GM18526 (cell line): ENCODE data around the gene RUVBL2.

Source experiments
- POLR2A ChIP-seq: IDR thresholded peaks from 3 replicates; pipeline ENCODE4 v1.6.1; 2011; ENCODE audit not compliant: insufficient read length; ENCODE audit errors: extremely low read depth

Gene RUVBL2

GRCh38 chr19:48961051-48961649 is 32.5 kb upstream of the RUVBL2 start:
- no peak for TF ChIP-seq POLR2A

GRCh38 chr19:48961673-48962028 is 32.0 kb upstream of the RUVBL2 start:
- no peak for TF ChIP-seq POLR2A

- TF ChIP-seq POLR2A = peak; percentile 82
Observed at GRCh38 chr19:48962029-48962848, 31.4 kb upstream of the RUVBL2 start.

DNA sequence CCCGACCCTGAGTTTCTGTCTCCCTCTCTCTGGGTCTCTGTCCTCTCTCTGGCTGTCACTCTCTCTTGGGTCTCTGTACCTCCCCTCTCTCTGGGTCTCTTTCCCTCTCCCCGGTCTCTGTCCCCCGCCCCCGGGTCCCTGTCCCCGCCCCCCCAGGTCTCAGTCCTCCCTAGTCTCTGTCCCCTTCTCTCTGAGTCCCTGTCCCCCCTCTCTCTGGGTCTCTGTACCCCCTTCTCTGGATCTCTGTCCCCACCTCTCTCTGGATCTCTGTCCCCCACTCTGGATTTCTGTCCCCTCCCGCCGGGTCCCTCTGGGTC is 30.9 kb upstream of the RUVBL2 start:
- no peak for TF ChIP-seq POLR2A

GRCh38 chr19:48963371-48964204 is 30.1 kb upstream of the RUVBL2 start:
- peak; percentile 81 for TF ChIP-seq POLR2A

GRCh38 chr19:48964205-48965039 is 29.3 kb upstream of the RUVBL2 start:
- no peak for TF ChIP-seq POLR2A

- TF ChIP-seq POLR2A = peak; percentile 100
Observed at GRCh38 chr19:48965040-48965805, 28.5 kb upstream of the RUVBL2 start, which contains the start of gene FTL. FTL (plus strand) TSS chr19:48965309; CDS start chr19:48965508, 199 bp downstream.

DNA sequence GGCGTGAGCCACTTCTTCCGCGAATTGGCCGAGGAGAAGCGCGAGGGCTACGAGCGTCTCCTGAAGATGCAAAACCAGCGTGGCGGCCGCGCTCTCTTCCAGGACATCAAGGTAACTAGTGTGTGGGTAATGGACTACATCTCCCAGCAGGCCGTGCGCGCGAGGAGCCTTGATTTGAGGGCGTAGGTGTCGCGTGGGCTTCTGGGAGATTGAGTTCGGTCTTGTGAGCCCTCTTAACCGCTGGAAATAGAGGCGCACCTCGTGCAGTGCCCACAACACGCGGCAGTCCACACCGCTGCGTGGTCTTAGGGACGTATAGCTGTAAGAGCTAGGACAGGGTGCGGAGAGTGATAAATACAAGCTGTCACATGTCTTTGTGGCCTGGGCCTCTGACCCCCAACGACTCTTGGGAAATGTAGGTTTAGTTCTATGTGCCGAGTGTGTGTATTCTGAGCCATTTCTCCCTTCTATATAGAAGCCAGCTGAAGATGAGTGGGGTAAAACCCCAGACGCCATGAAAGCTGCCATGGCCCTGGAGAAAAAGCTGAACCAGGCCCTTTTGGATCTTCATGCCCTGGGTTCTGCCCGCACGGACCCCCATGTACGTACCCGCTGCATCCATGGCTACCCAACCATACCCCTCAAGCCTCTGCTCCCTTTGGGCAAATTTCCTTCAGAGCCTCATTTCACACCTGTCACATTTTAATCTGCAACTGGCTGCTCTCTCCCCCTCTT is 27.7 kb upstream of the RUVBL2 start:
- peak; percentile 42 for TF ChIP-seq POLR2A

- TF ChIP-seq POLR2A = no peak
Observed at GRCh38 chr19:48966541-48967345, 26.9 kb upstream of the RUVBL2 start.

GRCh38 chr19:48967346-48968178 is 26.1 kb upstream of the RUVBL2 start:
- TF ChIP-seq POLR2A = no peak

GRCh38 chr19:48968179-48968661 is 25.5 kb upstream of the RUVBL2 start:
- no peak for TF ChIP-seq POLR2A

DNA sequence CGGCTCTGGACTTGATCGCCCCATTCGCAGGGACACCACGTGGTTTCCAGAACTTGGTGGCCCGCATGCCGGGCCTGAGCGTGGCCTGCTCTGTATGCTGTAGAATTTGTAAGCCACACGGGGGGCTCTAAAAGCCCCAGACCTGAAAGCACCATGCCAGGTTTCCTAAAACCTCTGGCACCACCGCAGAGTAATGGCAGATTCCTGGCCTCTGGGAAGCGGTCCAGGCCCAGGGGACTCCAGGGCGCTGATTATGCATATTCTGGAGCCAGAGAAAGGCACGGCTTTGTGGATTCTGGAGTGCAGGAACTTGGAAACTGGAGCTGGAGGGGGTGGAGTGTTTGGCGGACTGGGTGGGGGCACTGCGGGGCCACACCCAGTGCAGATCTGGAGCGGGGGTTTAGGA is 24.9 kb upstream of the RUVBL2 start:
- TF ChIP-seq POLR2A = no peak
